GM21423 (cell line): ENCODE results near the gene LSM7.
"Not testable (repeated sequence)": the region's sequence is repeated elsewhere in the genome, so short reads cannot be mapped to it uniquely, and the experiment has no call there.

Experiments used
- ATAC-seq: cut with Tn5 transposase; IDR thresholded peaks from one replicate; pipeline ENCODE4 v1.9.1; 2021; ENCODE audit warnings: mild to moderate bottlenecking, moderate library complexity; ENCODE audit not compliant: unreplicated experiment

The LSM7 gene

DNA sequence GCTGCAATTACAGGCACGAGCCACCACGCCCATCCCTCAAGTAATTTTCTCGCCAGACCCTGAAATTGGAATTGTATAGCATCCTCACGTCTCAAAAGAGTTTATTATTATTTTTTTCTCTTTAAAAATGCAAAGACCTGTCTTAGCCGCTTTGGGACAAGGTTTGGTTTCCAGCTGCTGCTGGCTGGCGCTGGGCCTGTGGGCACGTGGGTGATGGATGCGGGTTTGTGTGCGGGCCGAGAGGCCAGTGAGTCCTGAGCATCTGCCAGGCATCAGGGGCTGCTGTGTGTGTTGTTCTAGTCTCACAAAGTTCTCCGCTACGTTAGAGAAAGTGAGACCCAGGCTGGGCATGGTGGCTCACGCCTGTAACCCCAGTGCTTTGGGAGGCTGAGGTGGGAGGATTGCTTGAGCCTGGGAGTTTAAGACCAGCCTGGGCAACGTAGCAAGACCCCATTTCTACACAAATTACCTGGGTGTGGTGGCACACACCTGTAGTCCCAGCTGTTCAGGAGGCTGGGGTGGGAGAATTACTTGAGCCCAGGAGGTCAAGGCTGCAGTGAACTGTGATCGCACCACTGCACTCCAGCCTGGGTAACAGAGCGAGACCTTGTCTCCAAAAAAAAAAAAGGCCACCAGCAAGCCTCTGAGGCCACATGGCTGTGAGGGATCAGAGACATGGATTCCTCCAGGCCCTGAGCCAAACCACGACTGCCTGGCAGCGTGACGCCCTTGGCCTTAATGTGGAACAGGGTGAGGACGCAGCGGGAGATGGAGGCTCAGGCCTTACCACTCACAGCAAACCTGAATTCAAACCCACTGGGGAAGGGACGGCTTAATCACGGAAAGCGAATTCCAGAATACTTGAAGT is 27.0 kb upstream of the LSM7 start:
- no peak for ATAC-seq

DNA sequence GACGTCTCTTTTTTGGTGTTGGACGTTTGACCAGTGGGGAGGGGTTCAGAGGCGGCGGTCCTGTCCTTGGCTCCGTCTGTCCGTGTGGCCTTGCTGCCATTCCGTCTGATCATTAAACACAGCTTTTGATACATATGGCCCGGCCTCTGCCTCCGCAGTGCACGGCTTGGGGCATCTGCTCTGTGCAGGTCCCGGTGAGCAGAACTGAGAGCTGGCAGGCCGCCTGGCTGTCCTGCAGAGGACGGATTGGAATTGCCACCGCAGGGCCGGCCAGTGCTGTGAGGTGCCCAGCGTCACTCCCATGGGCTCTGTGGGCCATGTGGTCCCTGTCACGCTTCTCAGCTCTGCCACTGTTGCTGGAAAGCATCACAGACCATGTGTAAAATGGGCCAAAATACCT is 26.3 kb upstream of the LSM7 start:
- ATAC-seq: no peak

DNA sequence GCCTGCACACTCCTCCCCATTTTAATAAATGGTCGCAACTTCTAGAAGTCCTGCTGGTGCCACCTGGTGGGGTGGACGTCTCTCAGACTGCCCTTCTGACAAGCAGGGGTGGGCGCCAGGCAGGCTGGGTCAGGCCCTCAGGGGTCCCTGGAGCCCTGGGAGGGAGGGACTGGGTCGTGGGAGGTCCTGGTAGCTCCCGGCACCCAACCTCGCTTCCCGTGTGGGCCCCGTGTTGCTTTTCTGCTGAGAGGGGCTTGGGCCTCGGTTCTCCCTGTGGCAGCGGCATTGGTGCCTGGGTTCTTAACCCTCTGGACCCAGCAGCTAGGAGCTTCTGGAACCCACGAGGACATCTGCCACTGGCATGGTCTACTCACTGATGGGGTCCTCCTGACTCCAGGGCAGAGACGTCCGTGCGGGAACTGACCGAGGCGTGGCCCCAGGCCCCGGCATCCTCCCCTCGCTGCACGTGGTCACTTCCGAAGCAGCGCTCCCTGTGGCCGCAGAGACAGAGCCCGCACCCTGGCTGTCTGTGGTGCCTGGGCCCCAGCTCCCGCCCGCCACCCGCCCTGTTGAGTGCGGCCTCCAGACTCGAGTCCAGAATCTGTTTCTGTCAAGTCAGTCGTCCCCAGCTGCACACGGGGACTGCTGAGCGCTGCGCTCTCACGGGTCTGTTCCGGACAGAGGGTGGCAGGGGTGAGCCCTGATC is 25.7 kb upstream of the LSM7 start:
- no peak for ATAC-seq

DNA sequence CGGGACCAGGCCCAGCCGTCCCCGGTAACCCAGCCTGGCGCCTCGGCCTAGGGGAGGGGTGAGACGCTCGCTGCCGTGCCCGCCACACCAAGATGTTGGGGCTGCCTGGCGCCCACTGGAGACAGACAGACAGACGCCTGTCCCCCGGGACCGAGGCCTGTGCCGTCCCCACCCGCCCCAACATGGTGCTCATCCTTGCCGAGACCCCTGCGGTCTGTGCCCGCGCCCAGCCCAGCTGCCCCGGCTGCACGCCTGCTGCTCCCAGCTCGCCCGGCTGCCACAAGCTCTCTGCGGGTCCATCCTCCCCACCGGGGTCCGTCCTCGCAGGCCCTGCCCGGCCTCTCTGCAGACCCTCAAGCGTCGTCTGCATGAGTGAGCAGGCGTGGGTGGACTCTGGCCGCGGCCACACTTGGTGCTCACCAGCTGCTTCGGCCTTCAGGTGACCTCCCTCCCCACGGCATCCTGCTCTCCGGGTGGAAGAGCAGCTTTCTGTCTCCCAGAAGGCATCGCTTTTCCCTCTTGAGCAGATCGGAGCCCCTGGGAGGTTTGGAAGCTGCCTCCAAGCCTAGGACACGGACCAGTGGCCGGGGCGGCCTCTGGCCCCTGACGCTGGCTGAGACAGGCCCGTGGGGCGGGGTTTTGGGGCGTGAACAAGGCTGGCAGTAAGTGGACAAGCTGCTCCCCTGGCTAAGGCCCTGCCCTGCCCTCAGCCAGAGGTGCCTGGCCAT is 24.9 kb upstream of the LSM7 start:
- ATAC-seq: no peak

DNA sequence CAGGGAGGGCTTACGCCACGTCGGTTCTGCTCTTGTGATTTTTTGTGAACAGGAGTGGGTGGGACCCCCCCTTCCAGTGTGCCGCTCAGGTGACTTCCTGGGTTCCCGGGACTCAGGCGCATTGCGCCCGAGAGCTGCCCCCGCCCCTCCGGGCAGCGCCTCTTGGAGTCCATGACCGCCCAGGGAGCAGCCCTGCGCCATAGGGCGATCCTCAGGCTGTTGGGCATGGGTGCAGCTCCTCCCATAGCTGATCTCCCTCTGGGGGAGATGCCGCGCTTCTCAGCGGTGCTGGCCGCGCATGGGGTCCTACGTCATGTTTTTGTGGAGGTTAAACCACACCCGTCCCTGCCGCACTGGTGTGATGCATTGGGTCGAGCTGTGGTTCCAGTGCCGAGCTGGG is 23.7 kb upstream of the LSM7 start:
- ATAC-seq: no peak

DNA sequence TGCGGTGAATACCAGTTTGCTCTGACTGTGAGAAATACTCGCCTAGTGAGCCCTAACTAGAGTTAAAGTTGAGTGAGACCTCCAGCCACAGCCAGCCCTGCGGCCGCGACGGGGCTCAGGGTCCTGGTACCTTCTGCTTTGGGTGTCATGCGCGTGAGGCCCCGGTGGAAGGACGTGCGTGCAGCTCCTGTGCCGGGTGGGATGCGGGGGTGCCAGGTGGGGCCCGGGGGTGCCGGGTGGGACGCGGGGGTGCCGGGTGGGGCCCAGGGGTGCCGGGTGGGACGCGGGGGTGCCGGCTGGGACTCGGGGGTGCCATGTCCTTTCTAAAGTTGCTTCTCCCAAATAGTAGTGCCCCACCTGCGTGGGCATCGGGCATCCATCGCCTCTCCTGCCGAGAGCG is 23.2 kb upstream of the LSM7 start:
- ATAC-seq: no peak

DNA sequence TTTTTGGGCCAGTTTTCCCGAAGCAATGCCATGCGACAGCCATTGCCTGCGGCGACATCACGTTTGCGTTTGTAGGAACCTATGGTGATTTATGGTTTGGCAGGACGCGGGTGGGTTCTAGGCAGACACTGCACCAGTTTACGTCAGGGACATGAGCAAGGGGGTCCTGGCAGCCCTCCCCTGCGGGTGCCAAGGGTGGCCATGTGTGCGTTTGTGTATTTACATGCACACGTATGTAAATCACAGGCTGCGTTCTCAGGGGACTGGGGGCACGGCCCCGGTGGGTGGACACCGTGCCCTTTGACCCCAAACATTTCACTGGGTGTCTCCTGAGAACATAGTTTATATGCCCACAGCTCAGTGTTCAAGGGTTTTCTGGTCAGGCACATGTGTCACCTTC is 22.3 kb upstream of the LSM7 start:
- no peak for ATAC-seq

DNA sequence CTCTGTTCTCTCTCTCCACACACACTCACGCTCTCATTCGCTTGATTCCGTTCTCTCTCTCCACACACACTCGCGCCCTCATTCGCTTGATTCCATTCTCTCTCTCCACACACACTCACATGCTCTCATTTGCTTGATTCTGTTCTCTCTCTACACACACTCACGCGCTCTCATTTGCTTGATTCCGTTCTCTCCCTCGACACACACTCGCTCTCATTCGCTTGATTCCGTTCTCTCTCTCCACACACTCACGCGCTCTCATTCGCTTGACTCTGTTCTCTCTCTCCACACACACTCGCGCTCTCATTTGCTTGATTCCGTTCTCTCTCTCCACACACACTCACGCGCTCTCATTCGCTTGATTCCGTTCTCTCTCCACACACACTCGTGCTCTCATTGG is 21.4 kb upstream of the LSM7 start:
- ATAC-seq: not testable (repeated sequence)

DNA sequence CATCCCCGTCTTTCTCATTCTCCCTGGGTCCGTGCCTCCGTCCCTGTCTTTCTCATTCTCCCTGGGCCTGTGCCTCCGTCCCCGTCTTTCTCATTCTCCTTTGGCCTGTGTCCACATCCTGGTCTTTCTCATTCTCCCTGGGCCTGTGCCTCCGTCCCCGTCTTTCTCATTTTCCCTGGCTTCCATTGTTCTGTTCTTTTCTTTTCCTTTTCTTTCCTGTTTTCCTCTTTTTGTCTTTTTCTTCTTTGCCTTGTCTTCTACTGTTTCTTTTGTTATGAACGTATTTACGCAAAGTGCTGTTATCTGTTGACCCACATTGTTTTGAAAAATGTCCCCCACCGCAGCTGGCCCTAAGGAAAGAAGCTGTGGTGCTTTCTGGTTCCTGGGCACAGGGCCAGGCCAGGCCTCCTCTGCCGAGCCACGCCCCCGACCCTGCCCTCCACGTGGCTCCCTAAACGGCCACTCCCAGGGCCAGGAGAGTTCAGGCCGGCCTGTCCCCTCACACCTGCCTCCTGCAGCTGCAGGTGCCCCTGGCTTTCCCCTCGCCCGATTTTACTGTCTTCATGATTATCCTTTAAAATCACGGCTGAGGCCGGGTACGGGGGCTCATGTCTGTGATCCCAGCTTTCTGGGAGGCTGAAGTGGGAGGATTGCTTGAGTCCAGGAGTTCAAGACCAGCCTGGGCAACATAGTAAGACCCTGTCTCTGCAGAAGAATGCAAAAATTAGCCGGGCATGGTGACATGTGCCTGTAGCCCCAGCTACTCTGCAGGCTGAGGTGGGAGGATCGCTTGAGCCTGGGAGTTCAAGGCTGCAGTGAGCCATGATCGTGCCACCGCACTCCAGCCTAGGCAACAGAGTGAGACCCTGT is 17.6 kb upstream of the LSM7 start:
- no peak for ATAC-seq

DNA sequence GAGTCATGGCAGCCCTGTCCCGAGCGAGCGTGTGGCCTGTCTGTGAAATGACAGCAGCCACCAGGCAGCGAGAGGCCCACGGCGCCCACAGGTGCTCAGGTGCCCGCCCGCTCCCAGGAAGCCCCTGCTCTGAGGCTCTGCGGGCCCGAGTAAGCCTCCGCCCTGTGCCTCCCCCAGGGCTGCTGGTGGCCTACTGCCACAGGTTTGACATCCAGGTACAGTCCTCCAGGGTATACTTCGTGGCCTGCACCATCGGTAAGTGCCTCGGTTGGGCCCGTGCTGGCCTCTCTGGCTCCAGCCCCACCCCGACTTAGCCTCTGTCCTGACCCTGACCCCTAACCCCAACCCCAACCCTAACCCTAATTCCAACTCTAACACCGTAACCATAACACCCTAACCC is 16.7 kb upstream of the LSM7 start:
- ATAC-seq: no peak

DNA sequence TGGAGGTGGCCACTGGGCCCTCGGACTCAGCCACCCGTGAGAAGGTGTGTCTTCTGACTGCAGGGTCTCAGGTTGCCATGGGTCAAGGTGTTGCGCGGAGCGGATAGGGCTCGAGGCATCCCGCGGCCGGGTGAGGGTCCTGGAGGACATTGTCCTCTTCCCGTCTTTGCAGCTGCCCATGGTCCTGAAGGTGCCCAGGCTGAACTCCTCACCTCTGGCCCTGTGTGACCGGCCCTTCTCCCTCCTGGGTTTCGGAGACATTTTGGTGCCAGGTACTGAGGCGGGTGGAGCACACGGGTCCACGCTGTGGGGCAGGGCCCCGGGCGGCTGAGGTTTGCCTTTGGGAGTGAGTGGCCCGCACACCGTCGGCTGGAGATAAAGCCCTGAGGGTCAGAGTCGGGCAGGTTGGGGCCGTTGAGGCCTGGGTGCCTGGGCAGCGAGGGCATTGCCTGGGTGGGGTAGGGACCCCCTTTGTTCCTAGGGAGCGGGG is 16.0 kb upstream of the LSM7 start:
- no peak for ATAC-seq

DNA sequence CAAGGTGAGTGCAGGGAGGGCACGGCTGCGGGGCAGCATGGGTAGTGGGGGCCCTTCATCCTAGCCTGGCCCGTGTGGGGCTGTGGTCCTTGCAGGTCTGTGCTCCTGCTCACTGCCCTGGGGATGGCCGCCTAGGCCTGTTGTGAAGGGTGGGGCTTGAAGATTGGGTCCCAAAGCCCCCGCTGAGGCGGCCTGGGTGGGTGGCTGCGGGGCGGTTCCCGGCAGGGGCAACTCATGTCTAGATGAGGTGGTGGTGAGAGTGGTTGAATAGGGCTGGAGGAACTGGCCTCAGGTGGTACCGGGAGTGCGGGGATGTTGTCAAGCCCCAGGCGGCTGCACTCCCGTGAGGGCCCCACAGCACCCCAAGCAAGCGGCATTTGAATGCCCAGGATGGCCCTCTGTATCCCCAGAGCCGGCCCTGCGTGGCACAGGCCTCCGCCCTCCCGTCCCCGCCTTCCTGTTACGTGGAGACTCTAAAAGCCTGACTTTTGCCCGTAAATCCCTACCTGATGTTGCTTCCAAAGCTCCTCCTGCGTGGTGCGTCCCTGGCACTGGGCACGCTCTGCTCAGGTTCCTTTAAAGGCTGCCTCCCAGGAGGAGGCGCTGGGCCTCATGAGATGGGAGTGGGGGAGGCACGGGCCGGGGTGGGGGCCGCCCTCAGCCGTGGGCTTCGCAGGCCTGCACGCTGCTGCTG is 15.1 kb upstream of the LSM7 start:
- ATAC-seq: no peak

DNA sequence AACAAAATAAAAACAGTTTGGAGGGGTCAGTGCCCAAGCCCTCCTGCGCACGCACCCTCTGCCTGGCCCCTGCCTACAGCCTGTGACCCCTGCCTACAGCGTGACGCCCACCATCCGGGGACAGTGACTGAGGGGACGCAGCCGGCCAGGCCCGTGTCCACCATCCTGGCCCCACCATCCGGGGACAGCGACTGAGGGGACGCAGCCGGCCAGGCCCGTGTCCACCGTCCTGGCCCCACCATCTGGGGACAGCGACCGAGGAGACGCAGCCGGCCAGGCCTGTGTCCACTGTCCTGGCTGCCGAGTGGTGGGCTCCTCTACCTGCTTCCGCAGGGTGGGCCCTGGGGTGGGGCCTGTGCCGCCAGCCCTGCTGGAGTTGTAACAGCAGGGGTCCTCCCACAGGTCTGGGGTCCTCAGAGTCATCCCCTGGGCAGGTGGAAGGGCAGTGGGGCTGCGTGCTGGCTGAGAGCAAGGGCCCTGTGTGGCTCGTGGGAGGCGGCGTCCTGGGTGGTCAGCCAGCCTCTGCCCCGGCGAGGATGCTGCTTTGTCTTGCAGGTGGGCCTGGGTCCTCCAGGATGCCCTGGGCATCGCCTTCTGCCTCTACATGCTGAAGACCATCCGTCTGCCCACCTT is 14.4 kb upstream of the LSM7 start:
- no peak for ATAC-seq

DNA sequence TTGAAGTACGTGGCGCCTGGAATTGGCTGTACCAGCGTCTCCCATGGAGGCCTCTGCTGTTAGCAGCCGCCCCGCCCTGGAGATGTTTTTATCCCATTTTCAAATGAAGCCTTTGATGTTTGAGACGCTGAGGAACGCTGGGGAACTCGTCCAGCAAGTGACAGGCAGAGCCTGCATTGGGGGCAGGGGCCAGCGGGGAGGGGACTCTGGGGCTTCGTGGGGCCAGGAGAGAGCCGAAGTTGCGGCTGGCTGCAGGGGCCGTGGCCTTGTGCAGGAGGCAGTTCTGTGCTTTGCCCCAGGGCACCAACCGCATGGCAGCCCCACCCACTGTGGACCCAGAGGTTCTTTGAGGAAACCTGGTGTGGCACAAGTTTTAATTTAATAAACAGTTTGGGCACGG is 13.6 kb upstream of the LSM7 start:
- no peak for ATAC-seq

DNA sequence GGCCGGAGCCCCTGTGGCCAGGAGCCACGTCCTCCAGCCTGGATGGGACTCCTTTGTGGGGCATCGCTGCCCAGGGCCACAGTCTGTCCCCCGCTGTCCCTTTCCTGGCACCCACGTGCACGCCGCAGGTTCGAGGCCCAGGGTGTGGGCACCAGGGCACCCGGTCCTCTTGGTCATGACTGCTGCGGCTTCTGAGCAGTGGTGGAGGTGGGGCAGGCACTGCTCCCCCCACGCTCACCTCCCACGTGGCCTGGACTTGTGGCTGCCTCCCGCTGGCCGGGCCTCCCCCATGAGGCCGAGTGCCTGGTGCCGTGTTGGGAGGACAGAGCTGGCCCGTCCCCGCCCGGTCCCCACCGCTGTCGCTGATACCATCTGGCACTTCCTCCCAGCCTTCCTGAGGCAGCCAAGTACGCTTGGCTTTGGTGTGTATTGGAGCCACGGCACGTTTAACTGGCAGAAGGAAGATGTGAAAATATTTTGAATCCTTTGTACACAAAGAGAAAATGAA is 12.9 kb upstream of the LSM7 start:
- ATAC-seq: no peak

DNA sequence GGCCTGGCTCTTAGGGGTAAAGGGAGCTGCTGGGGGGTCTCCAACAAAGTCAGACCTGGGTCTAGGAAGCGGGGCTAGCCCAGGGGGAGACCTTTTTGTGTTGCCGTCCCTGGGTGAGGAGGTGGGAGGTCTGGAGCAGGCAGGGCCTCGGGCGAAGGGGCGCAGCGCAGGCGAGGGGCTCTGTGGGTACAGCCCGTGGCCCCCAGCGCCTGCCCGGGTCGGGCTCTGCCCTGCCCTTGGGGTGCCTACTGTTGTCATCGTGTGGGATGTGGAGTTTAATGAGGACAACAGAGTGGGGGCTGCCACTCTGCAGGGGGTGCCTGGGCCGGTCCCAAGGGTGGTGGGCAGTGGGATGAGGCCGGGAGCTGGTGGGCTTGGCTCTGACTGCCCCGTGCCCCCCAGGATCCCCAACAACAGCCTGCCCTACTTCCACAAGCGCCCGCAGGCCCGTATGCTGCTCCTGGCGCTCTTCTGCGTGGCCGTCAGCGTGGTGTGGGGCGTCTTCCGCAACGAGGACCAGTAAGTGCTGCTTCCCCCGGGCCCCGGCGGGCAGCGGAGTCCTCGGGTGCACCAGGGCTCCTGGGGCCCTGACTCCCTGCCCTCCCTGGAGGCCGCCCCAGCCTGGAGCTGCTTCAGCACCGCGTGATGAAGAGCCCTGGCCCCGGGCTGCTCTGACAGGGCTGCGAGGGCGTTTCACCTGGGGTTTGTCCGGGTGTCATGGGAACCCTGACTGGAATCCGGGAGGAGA is 12.3 kb upstream of the LSM7 start:
- no peak for ATAC-seq

DNA sequence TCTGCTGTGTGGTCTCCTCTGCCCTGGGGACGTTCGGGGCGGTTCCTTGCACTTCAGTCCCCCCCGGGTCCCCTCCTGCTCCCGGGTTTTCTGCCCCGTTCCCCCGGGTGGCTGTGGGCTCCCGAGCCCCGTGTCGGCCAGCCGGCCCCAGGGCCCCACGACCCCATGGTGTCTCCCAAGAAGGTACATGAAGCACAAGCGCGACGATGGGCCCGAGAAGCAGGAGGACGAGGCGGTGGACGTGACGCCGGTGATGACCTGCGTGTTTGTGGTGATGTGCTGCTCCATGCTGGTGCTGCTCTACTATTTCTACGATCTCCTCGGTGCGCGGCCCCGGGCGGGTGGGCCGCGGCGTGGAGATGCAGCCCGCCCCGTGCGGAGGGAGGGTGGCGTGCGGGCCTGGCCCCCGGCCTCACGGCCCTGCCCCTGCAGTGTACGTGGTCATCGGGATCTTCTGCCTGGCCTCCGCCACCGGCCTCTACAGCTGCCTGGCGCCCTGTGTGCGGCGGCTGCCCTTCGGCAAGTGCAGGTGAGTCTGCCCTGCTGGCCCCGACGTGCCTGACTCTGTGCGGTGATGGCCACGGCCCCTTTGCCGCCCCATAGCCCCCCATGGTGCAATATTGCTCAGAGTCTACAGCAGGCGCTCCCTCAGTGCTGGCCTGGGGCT is 11.4 kb upstream of the LSM7 start:
- ATAC-seq: no peak
